Loucy (cell line): Measurements from ENCODE around the gene AGAP1.

Experiments used
- CTCF ChIP-seq: fragments of 200-600 bp; sonication (generic); conservative IDR thresholded peaks from 2 replicates; pipeline ENCODE4 v1.5.1; 2014; ENCODE audit warnings: mild to moderate bottlenecking, antibody characterized with exemption, low read length
- EZH2phosphoT487 ChIP-seq: fragments of 200-600 bp; IDR thresholded peaks from 2 replicates; pipeline ENCODE4 v1.6.1; 2018; ENCODE audit warnings: antibody characterized with exemption, mild to moderate bottlenecking, moderate library complexity, borderline replicate concordance

DNA sequence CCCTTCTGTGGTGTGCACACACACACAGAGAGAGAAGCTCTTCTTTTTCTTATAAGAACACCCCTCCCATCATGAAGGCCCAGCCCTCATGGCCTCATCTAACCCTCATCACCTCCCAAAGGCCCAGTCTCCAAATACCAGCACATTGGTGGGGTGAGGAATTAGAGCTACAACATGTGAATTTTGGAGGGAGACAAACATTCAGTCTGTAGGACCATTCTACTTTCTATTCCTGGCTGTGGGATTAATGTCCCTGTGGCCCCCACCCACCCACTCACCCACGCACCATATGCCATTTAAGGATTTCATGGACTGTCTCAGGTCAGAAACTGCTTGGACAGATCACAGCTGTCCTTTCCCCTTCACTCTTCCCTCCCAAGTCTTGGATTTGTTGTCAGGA lies 484.2 kb downstream of the AGAP1 start:
- TF ChIP-seq CTCF (no peak), EZH2phosphoT487 (no peak)
